ENCODE measurements around the gene CYSTM1. TPM values are rescaled to one million over a fixed set of nuclear protein-coding genes. Genes with fewer than 3 reads are reported as not detected.
A peak's percentile ranks its signal among the peaks of the same experiment; 100 is the strongest.

The CYSTM1 gene
- total and polyA plus RNA-seq, 4 experiments from 2014 or later = 5.0 to 21.1 (median 9.5) TPM

- intact Hi-C loops (cut with micrococcal nuclease) = no loop called here
- no peak for DNase-seq
- Histone ChIP-seq H3K36me3 (ENCODE audit: insufficient read depth, low read length) (no peaks in the 10 kb centered on the region), H3K4me1 (ENCODE audit: insufficient read depth, low read length) (no peaks in the 10 kb centered on the region), H3K9me3 (ENCODE audit: control insufficient read depth in 1 of 2, low read length in 2 of 2) (no peaks in the 10 kb centered on the region), H3K27ac (ENCODE audit: low read depth, low read length) (no peak overlapping the region), H3K27me3 (ENCODE audit: insufficient read depth, low read length) (no peaks in the 10 kb centered on the region), H3K4me3 (ENCODE audit: low read length in 2 of 2) (no peak overlapping the region)
- H3K4me1 Mint-ChIP-seq = no peaks in the 10 kb centered on the region
- H3K27me3 Mint-ChIP-seq = no peaks in the 10 kb centered on the region
- H3K36me3 Mint-ChIP-seq = peaks cover 0 to 3% of the 10 kb centered on the region in 2 donors
- ChIA-PET POLR2A (ENCODE audit: partially characterized antibody) (no interaction called here), CTCF (ENCODE audit: partially characterized antibody) (interaction anchor here (0.8 kb wide), 1 partner anchor 93 kb away, joined by 3 read pairs; no protein-coding TSS in a partner anchor)
- H3K4me3 Mint-ChIP-seq = no peak overlapping the region
- peak overlapping the region in 1 of 7 donors; percentile 48 for H3K27ac Mint-ChIP-seq
- no peaks in the 10 kb centered on the region for H3K9me3 Mint-ChIP-seq
Measured at GRCh38 chr5:140165923-140166270, 9.1 kb upstream of the CYSTM1 start.

- POLR2A ChIA-PET (ENCODE audit: partially characterized antibody) = no interaction called here
- Mint-ChIP-seq H3K27me3 (no peaks in the 10 kb centered on the region), H3K9me3 (no peaks in the 10 kb centered on the region), H3K27ac (peak overlapping the region in 1 of 7 donors; percentile 53), H3K36me3 (peaks cover 0 to 3% of the 10 kb centered on the region in 2 donors), H3K4me1 (no peaks in the 10 kb centered on the region), H3K4me3 (no peak overlapping the region)
- intact Hi-C loops (cut with micrococcal nuclease) = no loop called here
- CTCF ChIA-PET (ENCODE audit: partially characterized antibody) = no interaction called here
- no peak for DNase-seq
- no peak overlapping the region for H3K27ac ChIP-seq (ENCODE audit: low read depth, low read length)
- H3K9me3 ChIP-seq (ENCODE audit: control insufficient read depth in 1 of 2, low read length in 2 of 2) = no peaks in the 10 kb centered on the region
- no peaks in the 10 kb centered on the region for H3K4me1 ChIP-seq (ENCODE audit: insufficient read depth, low read length)
- H3K36me3 ChIP-seq (ENCODE audit: insufficient read depth, low read length) = no peaks in the 10 kb centered on the region
- H3K27me3 ChIP-seq (ENCODE audit: insufficient read depth, low read length) = no peaks in the 10 kb centered on the region
- H3K4me3 ChIP-seq (ENCODE audit: low read length in 2 of 2) = no peak overlapping the region
Measured at GRCh38 chr5:140166911-140167310, 8.1 kb upstream of the CYSTM1 start.

GRCh38 chr5:140168371-140168770 is 6.6 kb upstream of the CYSTM1 start:
- Histone ChIP-seq H3K4me3 (ENCODE audit: low read length in 2 of 2) (no peak overlapping the region), H3K9me3 (ENCODE audit: control insufficient read depth in 1 of 2, low read length in 2 of 2) (no peaks in the 10 kb centered on the region), H3K4me1 (ENCODE audit: insufficient read depth, low read length) (no peaks in the 10 kb centered on the region), H3K27me3 (ENCODE audit: insufficient read depth, low read length) (no peaks in the 10 kb centered on the region), H3K27ac (ENCODE audit: low read depth, low read length) (no peak overlapping the region), H3K36me3 (ENCODE audit: insufficient read depth, low read length) (no peaks in the 10 kb centered on the region)
- POLR2A ChIA-PET (ENCODE audit: partially characterized antibody) = no interaction called here
- DNase-seq = no peak
- Mint-ChIP-seq H3K27ac (peak overlapping the region in 1 of 7 donors; percentile 52), H3K4me1 (no peaks in the 10 kb centered on the region), H3K27me3 (no peaks in the 10 kb centered on the region), H3K36me3 (peaks cover 0 to 3% of the 10 kb centered on the region in 2 donors), H3K9me3 (no peaks in the 10 kb centered on the region), H3K4me3 (no peak overlapping the region)
- intact Hi-C loops (cut with micrococcal nuclease) = no loop called here
- CTCF ChIA-PET (ENCODE audit: partially characterized antibody) = interaction anchor here (1.3 kb wide), 1 partner anchor 14 kb away, joined by 4 read pairs; no protein-coding TSS in a partner anchor

GRCh38 chr5:140169410-140169809 is 5.6 kb upstream of the CYSTM1 start:
- H3K9me3 ChIP-seq (ENCODE audit: control insufficient read depth in 1 of 2, low read length in 2 of 2) = no peaks in the 10 kb centered on the region
- H3K27ac Mint-ChIP-seq = no peak overlapping the region
- H3K36me3 Mint-ChIP-seq = peaks cover 0 to 3% of the 10 kb centered on the region in 2 donors
- peaks cover 1 to 7% (median 4%) of the 10 kb centered on the region in 4 donors for H3K4me1 Mint-ChIP-seq
- no peak overlapping the region for H3K4me3 ChIP-seq (ENCODE audit: low read length in 2 of 2)
- POLR2A ChIA-PET (ENCODE audit: partially characterized antibody) = no interaction called here
- DNase-seq = no peak
- H3K36me3 ChIP-seq (ENCODE audit: insufficient read depth, low read length) = no peaks in the 10 kb centered on the region
- H3K4me3 Mint-ChIP-seq = no peak overlapping the region
- H3K27me3 Mint-ChIP-seq = no peaks in the 10 kb centered on the region
- intact Hi-C loops (cut with micrococcal nuclease) = no loop called here
- H3K4me1 ChIP-seq (ENCODE audit: insufficient read depth, low read length) = peaks cover 3% of the 10 kb centered on the region
- no peaks in the 10 kb centered on the region for H3K27me3 ChIP-seq (ENCODE audit: insufficient read depth, low read length)
- CTCF ChIA-PET (ENCODE audit: partially characterized antibody) = interaction anchor here (0.7 to 2.0 kb wide), 4 partner anchors 9 to 96 kb away, joined by 3 to 7 read pairs (median 4); no protein-coding TSS in a partner anchor
- no peak overlapping the region for H3K27ac ChIP-seq (ENCODE audit: low read depth, low read length)
- no peaks in the 10 kb centered on the region for H3K9me3 Mint-ChIP-seq

- DNase-seq = no peak
- Histone ChIP-seq H3K4me3 (ENCODE audit: low read length in 2 of 2) (no peak overlapping the region), H3K4me1 (ENCODE audit: insufficient read depth, low read length) (peaks cover 12% of the 10 kb centered on the region), H3K27ac (ENCODE audit: low read depth, low read length) (no peak overlapping the region), H3K27me3 (ENCODE audit: insufficient read depth, low read length) (no peaks in the 10 kb centered on the region), H3K9me3 (ENCODE audit: control insufficient read depth in 1 of 2, low read length in 2 of 2) (no peaks in the 10 kb centered on the region), H3K36me3 (ENCODE audit: insufficient read depth, low read length) (no peaks in the 10 kb centered on the region)
- Mint-ChIP-seq H3K36me3 (peaks cover 0 to 3% of the 10 kb centered on the region in 2 donors), H3K27me3 (no peaks in the 10 kb centered on the region), H3K4me1 (peaks cover 7 to 23% (median 11%) of the 10 kb centered on the region in 4 donors), H3K4me3 (no peak overlapping the region), H3K27ac (peak overlapping the region in 1 of 7 donors; percentile 27), H3K9me3 (no peaks in the 10 kb centered on the region)
- intact Hi-C loops (cut with micrococcal nuclease) = loop anchor here (10.0 kb wide), 1 partner anchor 182 kb away; no protein-coding TSS in a partner anchor
- ChIA-PET POLR2A (ENCODE audit: partially characterized antibody) (no interaction called here), CTCF (ENCODE audit: partially characterized antibody) (no interaction called here)
Measured at GRCh38 chr5:140172483-140172882, 2.5 kb upstream of the CYSTM1 start.

- intact Hi-C loops (cut with micrococcal nuclease) = loop anchor here (2.0 to 10.0 kb wide), 3 partner anchors 181 to 537 kb away; partner anchors contain the start of genes APBB3 and SLC35A4
- ChIA-PET POLR2A (ENCODE audit: partially characterized antibody) (interaction anchor here (0.8 to 2.2 kb wide), 6 partner anchors 21 to 135 kb away, joined by 3 to 20 read pairs (median 4); partner anchors contain the start of gene PURA), CTCF (ENCODE audit: partially characterized antibody) (interaction anchor here (0.9 to 1.8 kb wide), 3 partner anchors 30 to 101 kb away, joined by 3 to 6 read pairs (median 5); no protein-coding TSS in a partner anchor)
- Histone ChIP-seq H3K27me3 (ENCODE audit: insufficient read depth, low read length) (no peaks in the 10 kb centered on the region), H3K36me3 (ENCODE audit: insufficient read depth, low read length) (no peaks in the 10 kb centered on the region), H3K9me3 (ENCODE audit: control insufficient read depth in 1 of 2, low read length in 2 of 2) (no peaks in the 10 kb centered on the region), H3K4me3 (ENCODE audit: low read length in 2 of 2) (no peak overlapping the region), H3K4me1 (ENCODE audit: insufficient read depth, low read length) (peaks cover 12% of the 10 kb centered on the region), H3K27ac (ENCODE audit: low read depth, low read length) (no peak overlapping the region)
- Mint-ChIP-seq H3K36me3 (peaks cover 0 to 3% of the 10 kb centered on the region in 2 donors), H3K4me3 (peak overlapping the region; percentile 39 to 97 (median 91)), H3K9me3 (no peaks in the 10 kb centered on the region), H3K27me3 (no peaks in the 10 kb centered on the region), H3K27ac (peak overlapping the region; percentile 85 to 98 (median 98)), H3K4me1 (peaks cover 7 to 23% (median 11%) of the 10 kb centered on the region in 4 donors)
- no peak for DNase-seq
Measured at GRCh38 chr5:140174014-140174413, 974 bp upstream of the CYSTM1 start.

GRCh38 chr5:140175367-140176030 is 511 bp downstream of the CYSTM1 start:
- peaks cover 12% of the 10 kb centered on the region for H3K4me1 ChIP-seq (ENCODE audit: insufficient read depth, low read length)
- Mint-ChIP-seq H3K27me3 (no peaks in the 10 kb centered on the region), H3K27ac (peak overlapping the region; percentile 92 to 99 (median 98)), H3K36me3 (peaks cover 0 to 3% of the 10 kb centered on the region in 2 donors), H3K9me3 (no peaks in the 10 kb centered on the region), H3K4me1 (peaks cover 7 to 23% (median 11%) of the 10 kb centered on the region in 4 donors), H3K4me3 (peak overlapping the region; percentile 91 to 97 (median 93))
- no peaks in the 10 kb centered on the region for H3K9me3 ChIP-seq (ENCODE audit: control insufficient read depth in 1 of 2, low read length in 2 of 2)
- ChIA-PET CTCF (ENCODE audit: partially characterized antibody) (interaction anchor here (0.9 to 1.8 kb wide), 3 partner anchors 18 to 69 kb away, joined by 3 to 6 read pairs (median 3); no protein-coding TSS in a partner anchor), POLR2A (ENCODE audit: partially characterized antibody) (interaction anchor here (0.5 to 2.2 kb wide), 6 partner anchors 57 to 1837 kb away, joined by 3 to 20 read pairs (median 3); partner anchors contain the start of genes FAM53C and PFDN1)
- intact Hi-C loops (cut with micrococcal nuclease) = loop anchor here (1.0 to 10.0 kb wide), 7 partner anchors 18 to 535 kb away; partner anchors contain the start of genes APBB3, PFDN1, PURA and SLC35A4
- peak; percentile 63 to 75 (median 67) for DNase-seq
- H3K4me3 ChIP-seq (ENCODE audit: low read length in 2 of 2) = peak overlapping the region; percentile 47 to 77
- no peaks in the 10 kb centered on the region for H3K27me3 ChIP-seq (ENCODE audit: insufficient read depth, low read length)
- H3K36me3 ChIP-seq (ENCODE audit: insufficient read depth, low read length) = no peaks in the 10 kb centered on the region
- peak overlapping the region; percentile 89 for H3K27ac ChIP-seq (ENCODE audit: low read depth, low read length)

Measured in CD4-positive, alpha-beta memory T cell (primary cell).